Neural cell (in vitro differentiated cells): Measurements from ENCODE around the gene SUCLG2. TPM values are rescaled to one million over a fixed set of nuclear protein-coding genes. Genes with fewer than 3 reads are reported as not detected.

ENCODE experiments used
- H2AFZ ChIP-seq: fragments of 200-600, 300-800 bp; sonication (generic), shearing (Covaris generic); 2 replicates; pipeline ENCODE4 v1.6.0; 2014; ENCODE audit warnings: low read depth, mild to moderate bottlenecking, antibody characterized with exemption, low read length, moderate library complexity
- H3F3A ChIP-seq: fragments of 200-600 bp; shearing (Covaris generic); 2 replicates; pipeline ENCODE4 v1.6.1; 2016; ENCODE audit warnings: mild to moderate bottlenecking, moderate library complexity, mixed read lengths, antibody characterized with exemption, low read length; ENCODE audit not compliant: insufficient read depth, poor library complexity, severe bottlenecking
- H3K27ac ChIP-seq: fragments of 200-600, 300-800 bp; sonication (generic), shearing (Covaris generic); 2 replicates; pipeline ENCODE4 v1.5.1; 2014; ENCODE audit warnings: mild to moderate bottlenecking, low read length, moderate library complexity
- H3K27me3 ChIP-seq: fragments of 300-800, 200-600 bp; sonication (generic), shearing (Covaris generic); 2 replicates; pipeline ENCODE4 v1.6.0; 2014; ENCODE audit warnings: mild to moderate bottlenecking, low read depth, low read length, moderate library complexity; ENCODE audit not compliant: insufficient read depth
- H3K36me3 ChIP-seq: fragments of 300-800, 200-600 bp; sonication (generic), shearing (Covaris generic); 2 replicates; pipeline ENCODE4 v1.5.1; 2014; ENCODE audit warnings: mild to moderate bottlenecking, antibody characterized with exemption, low read length, moderate library complexity; ENCODE audit not compliant: insufficient read depth
- H3K4me2 ChIP-seq: fragments of 300-800, 200-600 bp; sonication (generic), shearing (Covaris generic); 2 replicates; pipeline ENCODE4 v1.6.0; 2014; ENCODE audit warnings: mild to moderate bottlenecking, low read length
- H3K4me3 ChIP-seq: fragments of 300-800, 200-600 bp; sonication (generic), shearing (Covaris generic); 2 replicates; pipeline ENCODE4 v1.5.1; 2014; ENCODE audit warnings: mild to moderate bottlenecking, low read length, moderate library complexity
- H3K79me2 ChIP-seq: fragments of 200-600 bp; shearing (Covaris generic); replicated peaks from 2 replicates; pipeline ENCODE4 v1.6.0; 2014; ENCODE audit warnings: mild to moderate bottlenecking, low read length, moderate library complexity; ENCODE audit not compliant: insufficient read depth
- H3K9ac ChIP-seq: fragments of 300-800, 200-600 bp; sonication (generic), shearing (Covaris generic); 2 replicates; pipeline ENCODE4 v1.6.1; 2016; ENCODE audit warnings: mild to moderate bottlenecking, low read length, mixed read lengths
- H3K9me2 ChIP-seq: fragments of 200-600 bp; shearing (Covaris generic); 2 replicates; pipeline ENCODE4 v1.6.1; 2016; ENCODE audit warnings: mild to moderate bottlenecking, low read length, mixed read lengths; ENCODE audit not compliant: insufficient read depth
- H3K9me3 ChIP-seq: fragments of 200-600, 300-800 bp; sonication (generic), shearing (Covaris generic); 2 replicates; pipeline ENCODE4 v1.6.1; 2016; ENCODE audit warnings: mild to moderate bottlenecking, mixed run types, low read length, moderate library complexity, mixed read lengths
- H4K20me1 ChIP-seq: fragments of 200-600 bp; shearing (Covaris generic); 2 replicates; pipeline ENCODE4 v1.6.1; 2016; ENCODE audit warnings: mild to moderate bottlenecking, mixed run types; ENCODE audit not compliant: insufficient read depth
- CTCF ChIP-seq: fragments of 450-650 bp; IDR thresholded peaks from 2 replicates; pipeline ENCODE4 v1.5.1; 2014; ENCODE audit warnings: antibody characterized with exemption, mild to moderate bottlenecking, moderate library complexity; ENCODE audit not compliant: poor library complexity, severe bottlenecking
- EP300 ChIP-seq: fragments of 450-650 bp; conservative IDR thresholded peaks from 2 replicates; pipeline ENCODE4 v1.6.1; 2014; ENCODE audit warnings: antibody characterized with exemption, mild to moderate bottlenecking, moderate library complexity; ENCODE audit not compliant: poor library complexity, severe bottlenecking
- EZH2 ChIP-seq: fragments of 200-600, 300-800 bp; shearing (Covaris generic), sonication (generic); IDR thresholded peaks from 2 replicates; pipeline ENCODE4 v1.6.1; 2014; ENCODE audit warnings: antibody characterized with exemption, low read length, borderline replicate concordance, mild to moderate bottlenecking; ENCODE audit not compliant: insufficient read depth, poor library complexity, severe bottlenecking
- MXI1 ChIP-seq: fragments of 450-650 bp; conservative IDR thresholded peaks from 2 replicates; pipeline ENCODE4 v1.6.1; 2014; ENCODE audit warnings: antibody characterized with exemption, mild to moderate bottlenecking; ENCODE audit not compliant: poor library complexity, severe bottlenecking
- POLR2AphosphoS5 ChIP-seq: IDR thresholded peaks from 2 replicates; pipeline ENCODE4 v1.6.1; 2012
- RAD21 ChIP-seq: fragments of 450-650 bp; conservative IDR thresholded peaks from 2 replicates; pipeline ENCODE4 v1.6.1; 2014; ENCODE audit warnings: antibody characterized with exemption, mild to moderate bottlenecking, moderate library complexity
- SMC3 ChIP-seq: fragments of 450-650 bp; conservative IDR thresholded peaks from 2 replicates; pipeline ENCODE4 v1.6.1; 2014; ENCODE audit warnings: antibody characterized with exemption, mild to moderate bottlenecking, moderate library complexity; ENCODE audit not compliant: poor library complexity
- TAF1 ChIP-seq: IDR thresholded peaks from 2 replicates; pipeline ENCODE4 v1.6.1; 2012; ENCODE audit warnings: low read depth
- polyA plus RNA-seq: library from polyadenylated mRNA; depleted of rRNA; stranded (reverse); fragments of >200 nt; gene quantifications from 2 replicates; pipeline ENCODE4 v1.2.3, GENCODE V29; 2014
- TF ChIP-seq, protein P1 (sequence below): IDR thresholded peaks from 2 replicates; pipeline ENCODE4 v1.6.1; 2012; ENCODE audit warnings: borderline replicate concordance

Gene SUCLG2
- polyA plus RNA-seq, 1 donor from 2014 or later = 0.15 TPM

GRCh38 chr3:67561266-67561665 is 93.1 kb downstream of the SUCLG2 start:
- no peak overlapping the region for H3K4me3 ChIP-seq
- no peak overlapping the region for H3K9ac ChIP-seq
- no peaks in the 10 kb centered on the region for H3K36me3 ChIP-seq
- no peak overlapping the region for H3K27ac ChIP-seq
- no peaks in the 10 kb centered on the region for H3K27me3 ChIP-seq
- no peaks in the 10 kb centered on the region for H3K9me2 ChIP-seq
- H3F3A ChIP-seq = no peaks in the 10 kb centered on the region
- TF ChIP-seq EP300 (no peak), EZH2 (no peak), CTCF (no peak), RAD21 (no peak)
- H4K20me1 ChIP-seq = no peaks in the 10 kb centered on the region
- no peaks in the 10 kb centered on the region for H3K9me3 ChIP-seq
- H3K79me2 ChIP-seq = no peaks in the 10 kb centered on the region
- H3K4me2 ChIP-seq = no peak overlapping the region
- H2AFZ ChIP-seq = no peak overlapping the region

DNA sequence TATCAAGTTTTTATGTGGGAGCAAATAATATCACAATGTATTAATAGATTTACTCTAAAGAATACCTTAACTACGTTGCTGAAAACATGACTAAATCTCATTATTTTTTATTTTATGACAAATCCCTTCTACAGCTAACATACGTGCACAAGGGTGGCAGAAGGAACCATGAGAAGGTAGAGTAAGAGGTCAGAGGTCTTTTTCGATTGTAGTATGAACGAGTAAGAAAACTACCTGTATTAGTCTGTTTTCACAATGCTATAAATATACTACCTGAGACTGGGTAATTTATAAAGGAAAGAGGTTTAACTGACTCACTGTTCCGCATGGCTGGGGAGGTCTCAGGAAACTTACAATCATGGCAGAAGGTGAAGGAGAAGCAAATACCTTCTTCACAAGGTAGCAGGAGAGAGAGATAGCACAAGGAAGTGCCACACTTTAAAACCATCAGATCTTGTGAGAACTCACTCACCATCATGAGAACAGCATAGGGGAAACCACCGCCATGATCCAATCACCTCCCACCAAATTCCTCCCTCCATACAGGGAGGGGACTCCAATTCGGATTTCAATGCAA is 95.3 kb downstream of the SUCLG2 start:
- Histone ChIP-seq H2AFZ (no peak overlapping the region), H3K79me2 (no peaks in the 10 kb centered on the region), H3K27ac (no peak overlapping the region), H3K4me2 (no peak overlapping the region), H3K9me3 (no peaks in the 10 kb centered on the region), H3K9me2 (no peaks in the 10 kb centered on the region), H3K27me3 (no peaks in the 10 kb centered on the region), H3F3A (no peaks in the 10 kb centered on the region), H3K9ac (no peak overlapping the region), H3K4me3 (no peak overlapping the region), H4K20me1 (no peaks in the 10 kb centered on the region), H3K36me3 (no peaks in the 10 kb centered on the region)
- TF ChIP-seq TAF1 (no peak), RAD21 (no peak), EP300 (no peak), SMC3 (no peak), EZH2 (no peak), MXI1 (no peak)
- TF ChIP-seq, protein P1, sequence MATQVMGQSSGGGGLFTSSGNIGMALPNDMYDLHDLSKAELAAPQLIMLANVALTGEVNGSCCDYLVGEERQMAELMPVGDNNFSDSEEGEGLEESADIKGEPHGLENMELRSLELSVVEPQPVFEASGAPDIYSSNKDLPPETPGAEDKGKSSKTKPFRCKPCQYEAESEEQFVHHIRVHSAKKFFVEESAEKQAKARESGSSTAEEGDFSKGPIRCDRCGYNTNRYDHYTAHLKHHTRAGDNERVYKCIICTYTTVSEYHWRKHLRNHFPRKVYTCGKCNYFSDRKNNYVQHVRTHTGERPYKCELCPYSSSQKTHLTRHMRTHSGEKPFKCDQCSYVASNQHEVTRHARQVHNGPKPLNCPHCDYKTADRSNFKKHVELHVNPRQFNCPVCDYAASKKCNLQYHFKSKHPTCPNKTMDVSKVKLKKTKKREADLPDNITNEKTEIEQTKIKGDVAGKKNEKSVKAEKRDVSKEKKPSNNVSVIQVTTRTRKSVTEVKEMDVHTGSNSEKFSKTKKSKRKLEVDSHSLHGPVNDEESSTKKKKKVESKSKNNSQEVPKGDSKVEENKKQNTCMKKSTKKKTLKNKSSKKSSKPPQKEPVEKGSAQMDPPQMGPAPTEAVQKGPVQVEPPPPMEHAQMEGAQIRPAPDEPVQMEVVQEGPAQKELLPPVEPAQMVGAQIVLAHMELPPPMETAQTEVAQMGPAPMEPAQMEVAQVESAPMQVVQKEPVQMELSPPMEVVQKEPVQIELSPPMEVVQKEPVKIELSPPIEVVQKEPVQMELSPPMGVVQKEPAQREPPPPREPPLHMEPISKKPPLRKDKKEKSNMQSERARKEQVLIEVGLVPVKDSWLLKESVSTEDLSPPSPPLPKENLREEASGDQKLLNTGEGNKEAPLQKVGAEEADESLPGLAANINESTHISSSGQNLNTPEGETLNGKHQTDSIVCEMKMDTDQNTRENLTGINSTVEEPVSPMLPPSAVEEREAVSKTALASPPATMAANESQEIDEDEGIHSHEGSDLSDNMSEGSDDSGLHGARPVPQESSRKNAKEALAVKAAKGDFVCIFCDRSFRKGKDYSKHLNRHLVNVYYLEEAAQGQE = no peak

GRCh38 chr3:67558426-67558825 is 96.0 kb downstream of the SUCLG2 start:
- H3K27me3 ChIP-seq = no peaks in the 10 kb centered on the region
- no peaks in the 10 kb centered on the region for H3K9me2 ChIP-seq
- no peaks in the 10 kb centered on the region for H4K20me1 ChIP-seq
- no peaks in the 10 kb centered on the region for H3K79me2 ChIP-seq
- H3K36me3 ChIP-seq = no peaks in the 10 kb centered on the region
- no peak overlapping the region for H3K4me2 ChIP-seq
- TF ChIP-seq CTCF (no peak), RAD21 (no peak), SMC3 (no peak), MXI1 (no peak), EP300 (no peak), EZH2 (no peak), TAF1 (no peak), POLR2AphosphoS5 (no peak)
- TF ChIP-seq, protein P1 = no peak
- no peak overlapping the region for H3K4me3 ChIP-seq
- H3K27ac ChIP-seq = no peak overlapping the region
- no peak overlapping the region for H2AFZ ChIP-seq
- H3F3A ChIP-seq = no peaks in the 10 kb centered on the region
- no peak overlapping the region for H3K9ac ChIP-seq
- H3K9me3 ChIP-seq = no peaks in the 10 kb centered on the region
